Stimulated activated CD8-positive, alpha-beta memory T cell treated with anti-CD3 and anti-CD28 coated beads, Interleukin-4, amount 100 ng/mL, for 1 hour (primary cell): ENCODE data around the gene PARVB.

Source experiments
- DNase-seq, 2 donors: peaks; one replicate each; pipeline ENCODE4 v3.0.0-alpha.2; 2020; ENCODE audit warnings: low read depth in 2 of 2, low spot score in 1 of 2

PARVB gene

DNA sequence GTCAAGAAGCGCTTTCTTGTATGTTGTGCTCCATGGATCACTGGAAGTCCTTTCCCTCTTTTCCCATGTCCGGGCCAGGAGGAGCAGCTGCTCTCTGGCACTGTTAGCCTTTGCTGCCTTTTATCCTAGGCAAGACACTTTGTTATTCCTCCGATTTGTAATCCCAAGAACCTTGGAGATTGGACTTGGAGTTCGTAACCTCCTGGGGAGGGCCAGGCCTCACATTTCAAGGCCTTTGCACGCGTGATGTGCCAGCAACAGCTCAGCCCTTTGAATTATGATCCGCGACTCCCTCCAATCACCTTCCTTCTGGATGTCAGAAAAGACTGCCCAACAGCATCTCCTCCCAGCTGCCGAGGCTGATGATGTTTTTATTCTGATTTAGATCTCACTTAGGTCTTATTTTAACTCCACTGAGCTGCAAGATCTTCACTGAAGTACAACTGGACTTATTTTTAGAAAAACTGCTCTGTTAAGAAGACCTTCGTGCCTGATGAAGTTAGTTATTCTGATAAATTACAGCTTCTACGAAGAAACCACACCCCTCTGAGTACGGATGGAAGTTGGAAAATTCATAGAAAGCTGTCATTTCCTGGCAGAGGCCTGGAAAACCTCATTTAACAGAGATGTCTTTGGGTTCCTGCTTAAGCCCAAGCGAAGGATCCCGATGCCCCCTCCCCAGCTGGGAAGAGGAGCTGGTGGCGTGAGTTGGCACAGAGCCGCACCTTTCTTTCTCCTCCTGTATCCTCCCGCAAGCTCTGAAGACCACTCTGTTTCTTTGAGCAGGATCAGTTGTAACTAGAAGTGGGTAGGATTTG lies 62.4 kb downstream of the PARVB start:
- no peak for DNase-seq

DNA sequence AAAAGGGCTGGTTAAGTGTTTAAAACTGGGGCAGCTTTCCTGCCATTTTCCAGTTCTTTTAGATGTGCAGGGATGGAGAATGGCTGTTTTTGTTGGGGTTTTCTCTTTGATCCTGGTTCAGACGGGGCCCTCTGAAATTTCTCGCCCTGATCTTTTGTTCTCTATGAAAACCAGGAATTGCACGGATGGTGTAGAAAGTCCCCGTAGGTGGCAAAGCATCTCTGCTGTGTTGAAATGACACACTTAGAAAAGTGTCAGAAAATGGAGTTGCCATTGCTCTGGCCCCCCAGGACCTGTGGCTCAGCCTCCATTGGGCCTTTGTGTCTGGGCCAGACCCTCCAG lies 63.0 kb downstream of the PARVB start:
- no peak for DNase-seq

DNA sequence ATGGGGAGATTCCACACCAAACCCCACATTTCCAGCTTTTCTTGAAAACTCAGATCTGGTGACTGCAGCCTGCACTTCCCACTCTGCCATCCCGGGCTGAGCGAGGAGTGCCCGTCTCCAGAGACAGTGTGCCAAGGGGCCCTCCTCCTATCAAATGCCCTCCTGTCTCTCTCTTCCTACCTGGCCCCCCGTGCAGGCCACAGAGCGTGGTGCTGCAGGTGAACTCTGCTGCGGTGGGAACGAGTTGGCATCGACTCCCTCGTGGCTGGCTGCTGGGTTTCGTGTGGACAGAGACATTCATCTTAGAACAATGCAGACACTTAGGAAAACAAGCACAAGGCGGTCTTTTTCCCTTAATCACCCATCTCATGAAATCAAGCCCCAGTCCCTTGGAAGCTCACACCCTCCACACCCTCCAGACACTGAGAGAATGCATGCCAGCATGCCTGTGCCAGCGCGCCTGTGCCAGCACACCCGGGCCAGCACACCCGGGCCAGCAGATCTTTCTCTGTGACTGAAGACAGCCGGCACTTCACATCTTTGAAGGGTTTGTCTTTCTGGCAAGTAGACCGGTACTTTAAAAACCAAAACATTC lies 65.0 kb downstream of the PARVB start:
- no peak for DNase-seq

DNA sequence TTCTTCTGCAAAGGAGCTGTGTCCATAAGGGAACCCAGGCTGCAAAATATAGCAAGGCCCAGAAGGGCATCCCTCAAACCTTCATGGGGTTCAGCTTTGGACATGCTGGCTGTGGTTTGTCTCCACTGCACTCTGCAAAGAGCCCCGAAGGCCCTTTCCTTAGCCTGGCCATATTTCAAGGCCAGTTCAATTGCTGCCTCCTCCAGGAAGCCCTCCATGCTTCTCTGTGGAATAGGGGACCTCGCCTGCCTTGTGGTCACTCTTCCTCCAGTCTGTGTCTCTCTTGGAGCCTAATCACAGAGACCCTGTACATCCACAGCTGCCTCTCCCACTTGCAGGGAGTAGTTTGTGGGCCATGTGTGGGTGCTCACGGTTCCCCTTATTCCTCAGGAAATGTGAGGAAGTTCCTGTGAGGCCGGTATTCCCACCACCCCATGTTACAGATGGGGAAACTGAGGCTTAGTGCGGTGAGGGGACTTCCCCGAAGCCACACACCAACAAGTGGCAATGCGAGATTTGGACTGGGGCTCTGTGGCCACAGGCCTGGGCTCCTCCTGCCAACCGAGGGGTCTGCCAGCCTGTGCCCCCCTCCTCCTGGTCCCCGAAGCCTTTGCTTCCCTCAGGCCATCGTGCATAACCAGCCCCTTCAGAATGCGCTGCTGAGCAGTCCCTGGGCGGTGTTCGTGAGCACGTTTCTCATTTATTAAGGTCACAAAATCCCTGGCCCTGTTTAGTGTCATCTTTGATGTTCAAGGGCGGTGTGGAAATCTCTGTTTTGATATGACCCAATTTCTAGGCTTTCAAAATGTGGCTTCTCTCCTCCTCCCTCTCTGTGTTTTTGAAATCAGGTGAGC lies 65.8 kb downstream of the PARVB start:
- DNase-seq = no peak

DNA sequence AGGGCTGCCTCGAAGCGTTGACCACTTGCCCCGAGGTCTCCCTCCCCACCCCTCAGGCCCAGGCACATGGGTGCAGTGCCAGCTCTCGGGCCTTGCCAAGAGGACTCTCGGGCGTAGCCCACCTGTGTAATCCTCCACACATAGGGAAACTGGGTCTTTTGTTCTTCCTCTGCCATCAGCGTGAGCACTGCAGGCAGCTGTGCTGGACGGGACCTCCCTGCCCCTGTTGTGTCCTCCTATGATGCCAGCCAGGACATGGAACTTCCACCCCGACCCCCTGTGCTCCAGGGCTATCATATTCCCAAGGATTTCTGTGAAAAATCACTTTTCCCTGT lies 66.4 kb downstream of the PARVB start:
- no peak for DNase-seq

DNA sequence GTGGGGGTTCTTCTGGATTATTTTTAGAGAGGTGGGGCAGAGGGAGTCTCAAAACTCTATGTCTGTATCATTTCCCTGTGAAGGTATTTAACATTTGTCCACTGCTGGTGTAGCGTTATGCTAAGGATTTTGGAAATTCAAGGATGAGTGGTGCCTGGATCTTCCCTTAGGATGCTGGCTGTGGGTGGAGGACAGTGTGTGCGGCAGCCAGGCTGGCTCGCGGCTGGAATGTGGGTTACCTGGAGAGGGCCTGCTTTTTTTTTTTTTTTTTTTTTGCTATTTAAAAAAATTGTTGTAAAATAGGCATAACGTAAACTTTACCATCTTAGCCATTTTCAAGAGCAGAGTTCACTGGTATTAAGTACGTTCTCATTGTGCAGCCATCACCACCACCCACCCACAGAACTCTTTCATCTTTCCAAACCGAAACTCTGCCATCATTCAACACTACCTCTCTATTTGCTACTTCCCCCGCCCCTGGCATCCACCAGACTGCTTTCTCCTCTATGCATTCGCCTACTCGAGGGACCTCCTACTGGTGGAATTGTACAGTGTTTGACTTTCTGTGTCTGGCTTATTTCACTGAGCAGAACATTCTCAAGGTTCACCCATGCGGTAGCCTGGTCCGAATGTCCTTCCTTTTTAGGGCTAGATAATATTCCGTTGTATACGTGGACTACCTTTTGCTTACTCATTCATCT lies 67.1 kb downstream of the PARVB start:
- no peak for DNase-seq

DNA sequence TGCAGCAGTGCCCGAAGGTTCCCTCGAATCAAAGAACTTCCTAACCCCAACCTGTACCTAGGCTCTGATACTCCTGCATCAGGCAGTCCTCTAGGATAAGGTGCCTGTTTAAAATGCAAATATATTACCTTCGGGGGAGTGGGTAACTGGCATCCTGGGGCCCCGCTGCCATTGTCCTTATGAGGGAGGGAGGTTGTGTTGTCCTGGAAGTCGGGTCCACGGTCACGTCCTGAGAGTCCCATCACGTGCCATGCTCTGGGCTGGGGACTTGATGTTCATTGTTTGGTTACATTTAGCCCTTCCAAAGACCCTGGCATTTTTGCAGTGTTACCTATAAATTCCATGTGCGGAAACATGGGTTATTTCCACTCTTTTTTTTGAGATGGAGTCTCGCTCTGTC lies 67.6 kb downstream of the PARVB start:
- DNase-seq = no peak

DNA sequence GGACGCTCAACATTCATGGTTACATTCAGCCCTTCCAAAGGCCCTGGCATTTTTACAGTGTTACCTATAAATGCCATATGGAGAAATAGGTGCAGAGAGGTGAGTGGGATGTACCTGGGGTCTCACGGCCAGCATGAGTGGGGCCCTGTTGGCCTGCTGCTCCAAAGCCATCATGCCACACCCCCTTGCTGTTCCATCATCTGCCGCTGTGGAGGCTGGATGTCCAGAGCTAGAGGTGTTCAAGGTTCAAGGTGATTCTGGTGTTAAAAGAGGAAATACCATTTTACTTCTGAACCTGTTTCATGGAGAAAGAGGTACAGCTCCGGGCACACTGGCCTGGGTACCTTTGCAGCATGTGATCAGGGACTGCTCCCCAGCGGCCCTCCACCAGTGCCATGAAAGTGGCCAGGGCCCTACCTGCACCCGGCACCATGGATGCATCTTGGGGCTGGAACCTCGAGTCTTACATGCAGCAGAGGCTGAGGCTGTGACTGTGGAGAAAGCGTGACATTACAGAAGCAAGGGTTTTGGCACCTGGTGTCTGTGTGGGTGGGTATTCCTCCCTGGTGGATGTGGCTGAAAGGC lies 68.6 kb downstream of the PARVB start:
- DNase-seq = no peak

DNA sequence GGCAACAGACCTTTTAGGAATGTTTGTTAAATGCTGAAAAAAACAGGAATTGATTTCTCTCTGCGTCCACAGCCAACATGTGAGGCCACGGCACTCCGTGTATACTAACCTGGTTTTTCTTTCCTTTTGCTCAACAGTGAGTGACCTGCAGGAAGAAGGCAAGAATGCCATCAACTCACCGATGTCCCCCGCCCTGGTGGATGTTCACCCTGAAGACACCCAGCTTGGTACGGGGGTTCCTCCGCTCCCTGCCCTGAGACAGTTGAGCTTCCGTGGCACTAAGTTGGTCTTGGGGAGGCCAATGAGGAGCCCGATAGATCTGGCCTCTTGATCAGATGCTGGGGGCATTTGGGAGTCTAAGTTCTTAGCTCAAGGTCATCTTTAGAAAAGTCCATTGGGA lies 69.7 kb downstream of the PARVB start:
- DNase-seq = no peak

DNA sequence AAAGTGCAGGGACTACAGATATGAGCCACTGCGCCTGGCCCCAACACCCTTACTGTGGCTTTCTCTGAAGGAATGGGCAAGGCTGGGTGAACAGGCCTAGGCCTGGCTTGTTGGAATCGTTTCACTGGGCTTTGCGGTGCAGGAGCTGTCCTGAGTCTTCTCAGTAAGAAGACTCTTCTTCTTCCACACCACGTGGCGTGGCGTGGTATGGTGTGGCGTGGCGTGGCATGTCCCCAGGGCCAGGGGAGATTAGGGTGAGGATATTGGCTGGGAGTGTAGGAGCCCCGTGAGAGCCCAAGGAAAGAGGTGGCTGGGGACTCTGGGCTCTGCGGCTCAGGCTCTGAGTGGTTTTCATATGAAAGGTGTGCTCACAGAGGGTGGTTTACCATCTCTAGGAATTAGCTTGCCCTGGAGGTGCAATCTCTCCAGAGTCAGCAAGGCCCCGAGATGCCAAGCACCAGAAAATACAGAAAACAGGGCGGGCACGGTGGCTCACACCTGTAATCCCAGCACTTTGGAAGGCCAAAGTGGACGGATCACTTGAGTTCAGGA lies 70.7 kb downstream of the PARVB start:
- no peak for DNase-seq

DNA sequence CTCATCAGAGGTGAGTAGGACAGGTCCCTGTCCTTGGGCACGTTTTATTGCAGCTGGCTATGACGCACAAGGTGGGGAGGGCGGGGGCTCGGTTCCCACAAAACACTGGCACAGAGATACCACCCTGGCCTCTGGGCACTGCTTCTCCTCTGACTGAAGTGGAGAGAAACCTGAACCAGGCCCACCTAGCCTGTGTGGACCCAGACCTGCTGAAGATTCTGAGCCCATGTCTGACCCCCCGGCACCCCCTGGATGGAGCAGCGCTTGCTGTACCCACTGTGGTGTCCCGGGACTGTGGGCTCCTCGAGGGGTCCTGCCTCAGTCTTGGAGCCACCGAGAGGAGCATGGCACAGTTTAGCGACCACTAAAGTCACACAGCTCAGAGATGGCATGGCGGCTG lies 72.6 kb downstream of the PARVB start:
- no peak for DNase-seq

DNA sequence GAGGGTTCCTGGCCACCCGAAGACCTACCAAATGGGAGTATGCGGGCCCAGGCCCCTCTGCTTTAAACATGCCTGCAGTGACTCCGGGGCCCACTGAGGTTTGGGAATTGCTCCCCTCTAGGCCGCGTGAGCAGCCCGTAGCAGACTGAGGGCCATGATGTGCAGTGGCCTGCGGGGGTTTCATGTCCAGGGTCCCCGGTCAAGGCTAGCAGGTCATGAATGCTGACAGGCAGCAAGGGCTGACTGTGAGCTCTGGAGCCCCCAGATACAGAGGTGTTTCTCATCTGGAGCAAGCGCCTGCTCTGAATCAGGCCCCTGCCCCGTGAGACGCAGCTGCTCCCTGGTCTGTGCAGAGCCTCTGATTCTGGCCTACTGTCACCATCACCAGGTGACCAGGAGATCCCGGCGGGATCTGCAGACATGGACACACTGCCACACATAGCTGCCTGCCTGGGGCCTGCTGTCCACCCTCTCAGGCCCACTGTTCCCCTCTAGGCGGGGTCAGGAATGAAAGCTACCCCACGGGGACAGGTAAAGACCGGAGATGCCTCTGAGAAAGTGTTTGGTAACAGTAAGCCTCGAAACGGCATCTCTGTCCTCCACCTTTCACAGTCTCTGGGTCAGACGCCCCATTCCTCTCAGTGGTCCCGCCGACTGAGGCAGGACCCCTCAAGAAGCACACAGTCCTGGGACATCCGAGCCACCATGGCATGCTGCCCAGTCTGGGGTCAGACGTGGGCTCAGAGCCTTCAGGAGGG lies 73.3 kb downstream of the PARVB start:
- no peak for DNase-seq

DNA sequence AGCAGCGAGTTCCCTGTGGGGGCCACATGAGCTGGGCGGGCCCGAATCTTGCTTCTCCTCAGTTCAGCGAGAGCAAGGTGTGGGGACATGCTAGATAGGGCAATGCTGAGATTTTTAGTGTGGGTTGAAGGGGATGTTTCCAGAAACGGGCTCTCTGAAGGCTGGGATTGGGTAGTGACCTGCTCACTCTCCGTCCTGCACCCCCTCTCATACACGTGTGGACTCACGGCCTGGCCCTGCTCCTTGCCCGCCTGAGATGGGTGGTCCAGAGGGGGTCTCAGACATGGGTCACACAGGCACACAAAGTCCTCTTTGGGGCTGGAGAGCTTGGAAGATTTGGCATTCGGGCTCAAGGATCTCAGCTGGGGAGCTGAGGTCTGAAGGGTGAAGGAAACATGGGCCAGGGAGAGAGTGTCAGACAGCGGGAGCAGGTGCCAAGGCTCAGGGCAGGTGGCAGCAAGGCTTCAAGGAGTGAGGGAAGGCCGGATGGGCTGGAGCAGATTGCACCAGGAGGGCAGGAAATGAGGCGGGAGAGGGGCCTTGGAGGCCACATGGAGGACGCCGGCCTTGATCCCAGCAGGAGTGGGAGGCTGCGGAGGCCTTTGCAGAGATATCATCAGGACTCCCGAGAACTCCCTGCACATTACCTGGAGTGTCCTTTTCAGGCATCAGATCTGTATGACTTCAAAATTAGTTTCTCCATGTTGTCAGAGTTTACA lies 74.1 kb downstream of the PARVB start:
- no peak for DNase-seq

DNA sequence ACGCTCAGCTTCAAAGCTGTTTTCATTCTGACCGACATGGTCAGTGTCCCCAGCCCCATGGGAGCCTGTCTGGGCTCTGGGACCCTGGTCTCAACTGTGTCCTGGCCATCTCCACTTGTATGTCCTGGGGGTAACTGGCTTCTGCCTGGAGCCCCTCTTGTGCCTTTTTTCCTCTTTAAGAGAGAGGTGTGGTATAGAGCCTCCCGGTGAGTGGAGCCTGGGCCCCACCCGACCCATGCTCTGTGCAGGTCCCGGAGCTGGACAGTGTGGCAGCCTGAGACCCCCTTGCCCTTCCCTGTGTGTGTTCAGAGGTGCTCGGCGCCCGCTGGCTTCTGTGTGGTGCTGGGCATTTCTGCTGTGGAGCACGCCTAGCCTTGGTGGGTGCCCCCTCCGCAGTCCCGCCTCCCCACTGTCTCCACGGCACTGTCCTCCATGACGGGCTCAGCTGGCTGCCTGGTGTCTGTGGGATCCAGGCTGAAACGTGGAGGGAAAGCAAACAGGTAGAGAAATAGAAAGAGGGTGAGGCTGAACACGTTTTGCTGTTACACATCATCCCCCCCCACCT lies 74.9 kb downstream of the PARVB start:
- DNase-seq = no peak

DNA sequence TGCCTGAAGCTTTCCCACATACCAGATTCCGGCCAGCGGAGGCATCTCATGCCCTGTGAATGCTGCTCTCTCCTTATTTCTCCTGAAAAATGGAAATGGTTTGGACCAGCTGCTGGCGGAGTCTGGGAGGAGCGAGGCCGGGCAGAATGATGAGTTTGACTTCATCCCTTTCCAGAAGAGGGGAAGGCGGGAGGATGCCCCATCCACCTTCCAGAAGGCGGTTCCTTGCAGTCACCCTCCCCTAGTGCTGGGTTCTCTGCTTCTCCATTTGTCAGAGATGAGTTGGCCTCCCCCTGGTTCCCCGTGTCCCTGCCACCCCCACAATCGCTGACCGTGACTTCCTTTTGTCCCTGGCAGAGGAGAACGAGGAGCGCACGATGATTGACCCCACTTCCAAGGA lies 75.6 kb downstream of the PARVB start:
- no peak for DNase-seq

DNA sequence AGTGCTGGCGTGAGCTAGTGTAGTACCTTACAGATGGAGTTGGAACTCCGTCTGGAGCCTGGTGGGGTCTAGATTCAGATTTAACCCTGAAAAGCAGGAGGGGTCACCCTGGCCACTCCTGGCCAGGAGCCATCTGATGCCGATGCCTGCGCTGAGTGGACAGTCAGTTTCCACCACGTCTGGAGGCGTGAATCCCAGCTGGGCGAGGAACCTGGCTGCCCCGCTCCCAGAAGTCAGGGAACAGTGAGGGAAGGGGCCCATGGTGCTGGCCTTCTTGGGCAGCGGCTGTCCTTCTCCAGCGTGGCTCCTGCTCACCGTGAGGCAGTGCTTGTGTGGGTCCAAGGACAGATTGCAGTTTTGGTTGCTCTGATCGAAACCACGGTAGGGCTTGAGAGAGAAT lies 76.3 kb downstream of the PARVB start:
- DNase-seq = no peak

DNA sequence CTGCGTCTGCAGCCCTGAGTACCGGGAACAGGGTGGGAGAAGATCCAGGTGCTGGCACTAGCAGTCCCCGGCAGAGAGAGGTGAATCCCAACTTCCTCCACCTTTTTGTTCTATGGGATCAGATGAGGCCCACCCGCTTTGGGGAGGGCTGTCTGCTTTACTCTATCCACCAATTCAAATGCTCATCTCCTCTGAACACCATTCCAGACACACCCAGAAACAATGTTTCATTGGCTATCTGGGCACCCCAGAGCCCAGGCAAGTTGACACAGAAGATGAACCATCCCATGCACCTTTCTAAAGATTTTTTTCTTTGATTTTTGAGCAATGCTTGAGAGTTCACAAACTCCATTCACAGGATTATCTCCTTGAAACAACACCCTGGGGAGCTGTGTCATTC lies 78.0 kb downstream of the PARVB start:
- DNase-seq = no peak

DNA sequence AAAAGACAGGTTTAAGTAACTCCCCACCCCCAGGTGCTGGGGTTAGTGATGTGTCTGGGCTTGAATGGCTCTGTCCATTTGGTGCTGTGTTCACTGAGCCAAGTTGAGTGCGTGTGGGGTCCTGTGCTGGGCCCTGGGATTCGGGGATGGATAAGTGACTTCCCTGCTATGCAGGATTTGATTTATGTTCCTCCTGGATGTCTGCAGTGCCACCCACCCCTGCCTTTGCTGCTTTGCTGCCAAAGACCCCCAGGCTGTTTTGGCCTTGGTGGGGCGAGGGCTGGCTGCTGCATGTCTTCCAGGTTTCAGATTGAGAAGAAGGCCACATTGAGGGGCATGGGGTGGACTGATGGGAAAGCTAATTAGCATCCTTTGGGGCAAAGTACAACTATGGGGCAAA lies 78.8 kb downstream of the PARVB start:
- no peak for DNase-seq

DNA sequence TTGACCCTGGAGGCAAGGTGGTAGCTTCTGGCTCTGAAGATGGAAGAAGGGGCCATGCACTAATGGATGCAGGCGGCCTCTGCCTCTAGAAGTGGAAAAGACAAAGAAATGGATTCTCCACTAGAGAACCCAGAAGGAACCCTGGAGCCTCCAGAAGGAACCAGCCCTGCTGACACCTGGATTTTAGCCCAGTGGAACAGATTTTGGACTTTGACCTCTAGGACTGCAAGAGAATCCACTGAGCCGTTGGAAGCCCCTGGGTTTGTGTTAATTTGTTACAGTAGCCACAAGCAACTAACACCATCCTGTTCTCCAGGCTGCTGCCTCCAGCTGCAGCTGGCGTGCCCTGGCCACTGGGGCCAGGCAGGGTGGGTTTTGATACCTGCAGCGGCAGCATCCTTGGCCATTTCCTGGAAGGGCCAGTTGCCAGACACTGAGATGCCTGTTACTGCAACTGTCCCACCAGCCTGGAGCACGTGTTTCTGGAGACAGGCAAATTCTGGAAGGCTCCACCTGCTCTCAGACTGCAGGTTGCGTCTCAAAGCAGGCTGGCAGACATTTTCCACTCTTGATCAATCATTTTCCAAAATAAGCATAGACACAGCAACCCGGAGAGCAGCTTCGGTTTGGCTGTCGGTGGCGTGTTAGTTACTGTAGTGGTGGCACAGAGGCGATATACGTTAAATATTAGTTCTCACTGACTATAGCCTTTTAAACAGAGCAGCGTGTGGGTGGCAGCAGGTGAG lies 79.8 kb downstream of the PARVB start:
- no peak for DNase-seq
